GM19023 (cell line): ENCODE results near the gene PPP2R2C.

Experiments
- ATAC-seq: cut with Tn5 transposase; IDR thresholded peaks from one replicate; pipeline ENCODE4 v1.9.1; 2021; ENCODE audit warnings: mild to moderate bottlenecking, moderate library complexity; ENCODE audit not compliant: unreplicated experiment

Gene PPP2R2C

DNA sequence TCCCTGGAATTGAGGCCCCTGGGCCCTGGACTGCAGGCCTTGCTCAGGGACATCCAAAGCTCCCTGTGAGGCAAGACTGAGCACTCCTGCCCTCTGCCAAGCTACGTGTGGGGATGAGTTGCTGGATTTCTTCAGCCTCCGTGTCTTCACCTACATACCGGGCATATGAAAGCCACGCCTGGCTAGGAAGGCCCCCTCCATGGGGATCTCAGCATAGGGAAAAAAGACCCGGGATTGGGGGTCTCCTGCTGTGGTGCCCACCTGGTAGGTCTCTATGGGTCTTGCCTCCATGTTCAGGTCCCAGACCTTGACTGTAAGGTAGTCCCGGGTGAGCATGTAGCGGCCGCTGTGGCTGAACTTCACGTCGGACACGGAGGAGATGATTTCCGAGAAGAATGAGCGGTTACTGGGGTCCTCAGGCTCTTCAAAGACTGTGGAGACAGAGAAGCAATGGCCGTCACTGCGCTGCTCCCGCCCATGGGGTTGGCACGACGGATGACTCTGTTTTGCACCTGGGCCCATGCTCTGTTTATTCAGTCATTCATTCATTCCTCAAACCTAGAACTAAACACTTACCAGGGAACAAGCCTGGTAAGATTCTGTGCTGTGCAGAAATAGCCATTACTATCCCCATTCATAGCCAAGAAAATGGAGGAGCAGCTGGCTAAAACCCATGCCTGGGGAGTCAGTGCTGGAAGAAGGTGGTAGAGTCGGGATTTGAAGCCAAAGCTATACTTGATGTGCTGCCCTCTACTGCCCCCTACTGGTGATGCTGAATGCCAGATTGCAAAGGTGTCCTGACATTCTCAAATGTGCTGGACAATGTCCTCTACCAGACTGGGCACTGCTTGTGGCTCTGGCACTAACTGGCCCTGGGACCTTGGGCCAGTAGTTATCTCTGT, 138.9 kb downstream of the PPP2R2C start:
- no peak for ATAC-seq

DNA sequence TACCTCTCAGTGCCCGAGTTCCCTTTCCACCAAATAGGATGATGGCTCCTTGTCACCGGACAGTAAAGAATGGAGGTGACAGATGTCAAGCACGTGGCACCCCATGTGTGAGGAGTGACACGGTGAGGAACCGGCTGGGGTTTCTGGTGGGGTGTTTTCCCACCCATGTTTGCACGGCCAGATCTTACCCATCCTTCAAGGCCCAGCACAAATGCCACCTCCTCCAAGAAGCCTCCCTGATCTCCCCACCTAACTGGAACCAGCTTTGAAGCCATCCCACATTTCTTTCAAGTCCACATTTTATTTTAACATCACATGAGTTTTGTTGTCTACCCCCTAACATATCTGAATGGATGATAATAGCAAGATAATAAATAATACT, 139.8 kb downstream of the PPP2R2C start:
- no peak for ATAC-seq

DNA sequence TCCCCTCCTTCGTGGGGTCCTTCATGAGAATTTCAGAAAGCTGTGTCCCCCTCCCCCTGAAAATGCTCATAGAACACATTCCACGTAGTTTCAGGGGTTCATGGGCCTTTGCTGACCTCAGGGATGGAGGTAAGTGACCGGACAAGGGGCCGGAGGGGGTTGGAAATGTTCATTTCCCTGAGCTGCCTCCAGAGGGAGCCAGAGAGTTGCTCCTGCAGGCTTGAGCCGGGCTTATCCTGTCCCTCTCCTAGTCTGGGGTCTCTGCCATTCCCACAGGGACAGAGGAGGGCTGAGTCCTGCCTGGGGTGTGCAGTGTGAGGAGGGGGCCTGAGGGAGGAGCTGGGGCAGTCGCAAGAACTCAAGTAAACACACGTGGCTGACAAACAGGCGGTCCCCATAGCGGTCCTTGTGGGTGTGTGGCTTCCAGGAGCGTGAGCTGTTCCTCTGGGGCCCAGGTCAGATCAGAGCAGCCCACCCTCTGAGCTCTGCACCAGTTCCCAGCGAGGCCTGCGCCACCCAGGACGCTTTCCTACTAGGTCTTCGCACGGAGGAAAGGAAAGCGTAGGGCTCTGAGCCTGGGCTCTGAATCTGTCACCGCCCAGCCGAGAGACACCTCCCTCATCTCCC, 140.3 kb downstream of the PPP2R2C start:
- no peak for ATAC-seq

DNA sequence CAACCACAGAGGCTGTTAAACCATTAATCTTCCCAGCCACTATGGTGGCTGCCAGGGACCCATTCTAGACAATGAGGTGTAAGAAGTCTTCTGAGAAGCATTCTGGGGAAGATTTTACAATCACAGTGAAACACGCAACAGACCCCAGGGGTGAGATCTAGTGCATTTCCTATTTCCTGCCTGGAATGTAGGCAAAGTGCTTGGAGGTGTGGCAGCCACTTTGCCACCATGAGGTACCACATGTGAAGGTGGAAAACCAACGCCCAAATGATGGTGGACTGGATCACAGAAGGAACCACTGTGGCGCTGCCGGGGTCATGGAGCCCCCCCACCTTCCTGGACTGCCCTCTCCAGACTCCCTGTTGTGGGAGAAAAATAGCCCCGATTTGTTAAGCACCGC, 140.9 kb downstream of the PPP2R2C start:
- no peak for ATAC-seq

DNA sequence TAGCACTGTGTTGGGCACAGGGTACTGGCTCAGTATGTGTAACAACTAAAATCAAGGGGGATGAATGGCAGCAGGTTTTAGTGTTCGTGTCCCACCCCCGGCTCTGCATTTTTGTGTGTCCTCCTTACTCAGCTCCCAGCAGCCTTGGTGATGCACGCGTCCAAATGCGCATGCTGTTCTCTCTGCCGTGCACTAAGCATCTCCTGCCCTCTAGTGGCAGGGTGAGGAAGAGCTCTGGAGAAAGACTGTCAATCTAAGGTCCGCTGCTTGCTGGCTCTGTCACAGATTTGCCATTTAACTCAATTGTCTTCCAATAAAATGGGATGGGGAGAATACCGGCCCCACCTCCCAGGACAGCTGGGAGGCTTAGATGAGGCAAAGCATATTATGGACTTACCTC, 141.4 kb downstream of the PPP2R2C start:
- no peak for ATAC-seq

DNA sequence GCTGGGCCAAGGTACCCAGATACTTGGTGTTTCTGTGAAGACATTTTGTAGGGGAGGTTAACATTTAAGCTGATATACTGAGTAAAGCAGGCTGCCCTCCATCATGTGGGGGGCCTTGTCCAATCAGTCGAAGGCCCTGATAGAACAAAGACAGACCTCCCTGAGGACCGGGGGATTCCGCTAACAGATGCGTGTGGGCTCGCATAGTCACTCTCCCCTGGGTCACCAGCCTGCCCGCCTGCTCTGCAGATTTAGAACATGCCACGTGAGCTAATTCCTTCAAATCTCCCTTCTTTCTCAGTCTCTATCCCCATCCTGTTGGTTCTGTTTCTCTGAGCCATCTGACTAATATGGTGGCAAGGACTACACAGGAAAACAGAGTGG, 142.0 kb downstream of the PPP2R2C start:
- no peak for ATAC-seq

DNA sequence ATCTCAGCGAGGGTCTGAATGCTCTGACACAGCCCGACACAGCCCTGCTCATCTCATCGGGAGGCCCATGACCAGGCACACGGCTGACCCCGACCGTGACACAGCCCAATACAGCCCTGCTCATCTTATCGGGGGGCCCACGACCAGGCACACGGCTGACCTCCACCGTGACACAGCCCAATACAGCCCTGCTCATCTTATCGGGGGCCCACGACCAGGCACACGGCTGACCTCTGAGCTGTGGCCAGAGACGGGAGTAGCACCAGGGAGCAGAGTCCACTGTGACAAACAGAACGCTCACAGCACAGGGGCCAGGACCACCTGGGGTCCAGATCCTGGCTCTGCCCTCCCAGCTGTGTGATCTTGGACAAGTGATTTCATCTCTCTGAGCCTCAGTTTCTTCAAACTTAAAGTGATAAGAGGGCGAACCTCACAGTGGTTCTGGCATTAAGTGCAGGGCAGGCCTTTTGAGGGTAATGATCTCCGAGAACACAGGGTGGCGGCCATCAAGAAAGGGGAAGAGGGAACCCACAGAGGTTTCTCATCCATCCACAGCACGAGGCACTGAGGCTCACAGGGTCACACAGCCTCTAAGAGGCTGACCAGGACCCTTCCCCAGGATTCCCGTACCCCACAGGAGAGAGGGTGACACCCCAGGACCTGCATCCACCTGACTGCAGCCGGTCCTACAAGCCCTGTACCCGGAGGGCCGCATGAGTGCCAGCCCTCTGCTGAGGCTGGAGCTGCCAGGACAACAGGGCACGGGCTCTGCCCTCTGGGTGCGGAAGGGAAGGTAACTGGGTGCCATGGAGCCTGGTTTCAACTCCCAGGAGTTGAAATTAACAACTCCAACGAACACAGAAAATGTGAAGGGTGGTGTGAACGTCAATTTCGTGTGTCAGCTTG, 142.7 kb downstream of the PPP2R2C start:
- ATAC-seq = no peak

DNA sequence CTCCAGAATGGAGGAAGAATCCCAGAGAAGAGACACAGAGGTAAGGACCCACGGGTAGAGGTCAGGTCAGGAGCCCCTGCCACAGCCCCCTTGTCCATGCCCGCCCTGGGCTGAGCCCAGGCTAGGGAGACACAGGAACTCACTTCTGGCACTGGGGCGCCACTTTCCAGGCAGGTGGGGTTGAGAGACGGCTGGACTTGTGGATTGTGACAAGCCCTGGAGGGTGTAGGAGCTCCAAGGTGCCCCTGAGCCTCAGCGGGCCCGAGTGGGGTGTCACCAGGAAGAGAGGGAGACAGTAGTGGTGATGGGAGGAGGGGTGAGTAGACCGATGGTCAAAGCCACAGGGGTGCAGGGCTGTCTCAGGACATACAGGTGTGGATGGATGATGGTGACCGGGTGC, 143.9 kb downstream of the PPP2R2C start:
- no peak for ATAC-seq

DNA sequence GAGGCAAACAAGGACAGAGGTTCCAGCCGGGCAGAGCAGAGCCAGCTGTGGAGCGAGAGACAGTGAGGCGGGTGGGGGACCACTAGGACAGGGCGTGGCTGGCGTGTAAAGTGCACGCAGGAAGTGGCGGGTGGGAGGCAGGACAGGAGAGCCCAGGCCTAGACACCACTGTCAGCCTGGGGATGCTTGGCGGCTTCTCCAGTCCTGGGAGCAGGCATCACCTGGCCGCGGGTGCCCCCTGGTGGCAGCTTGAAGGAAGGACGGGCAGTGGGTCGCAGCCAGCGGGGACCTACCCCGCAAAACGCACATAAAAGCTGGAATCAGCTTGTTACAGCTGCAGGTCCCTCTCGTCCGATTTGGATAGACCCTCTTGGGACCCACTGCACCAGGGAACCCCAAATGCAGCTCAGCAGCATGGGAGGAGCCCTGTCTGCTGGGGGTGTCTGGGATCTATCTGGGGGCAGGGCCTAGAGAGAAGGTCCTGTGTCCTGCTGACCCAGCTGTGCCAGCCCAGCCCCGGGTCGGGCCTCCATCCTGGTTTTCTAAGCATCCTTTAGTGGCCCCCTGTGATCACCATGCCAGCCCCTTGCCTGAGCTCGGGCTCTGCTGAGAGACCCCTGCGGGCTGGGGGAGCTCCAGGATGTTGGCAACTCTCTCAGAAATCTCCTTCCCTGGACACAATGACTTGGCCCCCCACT, 145.0 kb downstream of the PPP2R2C start:
- ATAC-seq = peak; percentile 59

DNA sequence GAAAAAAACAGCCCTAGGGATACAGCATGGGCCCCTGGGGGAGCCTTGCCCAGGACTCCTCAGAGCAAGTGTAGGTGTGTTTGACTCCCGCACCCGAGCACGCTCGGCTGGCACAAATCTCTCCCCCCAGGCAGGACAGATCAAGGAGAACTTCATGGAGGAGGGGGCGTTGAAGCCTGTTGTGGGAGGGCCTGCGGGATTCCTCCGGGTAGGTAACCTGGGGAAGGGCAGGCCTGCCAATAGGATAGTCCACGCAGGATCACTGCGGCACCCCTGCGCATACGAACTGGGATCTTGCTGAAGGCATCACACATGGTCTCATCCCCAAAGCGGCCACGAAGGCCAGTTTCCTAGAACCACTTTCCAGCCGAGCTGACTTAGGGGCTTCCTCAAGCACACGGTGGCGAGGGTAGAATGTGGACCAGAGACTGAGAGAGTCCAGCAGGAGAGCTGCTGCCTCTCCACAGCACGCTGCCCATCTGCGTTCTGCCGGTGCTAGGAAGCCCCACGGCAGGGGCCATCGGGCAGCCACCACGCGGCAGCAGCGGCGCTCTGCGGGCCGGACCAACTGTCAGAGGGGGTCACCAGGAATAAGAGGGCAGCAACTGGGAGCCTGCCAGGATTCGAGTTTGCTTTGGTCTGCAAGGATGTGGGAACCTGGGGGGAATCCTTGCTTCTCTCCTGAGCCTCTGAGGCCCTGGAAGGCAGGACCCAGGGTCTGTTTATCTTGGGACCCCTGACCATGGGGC, 145.9 kb downstream of the PPP2R2C start:
- no peak for ATAC-seq

DNA sequence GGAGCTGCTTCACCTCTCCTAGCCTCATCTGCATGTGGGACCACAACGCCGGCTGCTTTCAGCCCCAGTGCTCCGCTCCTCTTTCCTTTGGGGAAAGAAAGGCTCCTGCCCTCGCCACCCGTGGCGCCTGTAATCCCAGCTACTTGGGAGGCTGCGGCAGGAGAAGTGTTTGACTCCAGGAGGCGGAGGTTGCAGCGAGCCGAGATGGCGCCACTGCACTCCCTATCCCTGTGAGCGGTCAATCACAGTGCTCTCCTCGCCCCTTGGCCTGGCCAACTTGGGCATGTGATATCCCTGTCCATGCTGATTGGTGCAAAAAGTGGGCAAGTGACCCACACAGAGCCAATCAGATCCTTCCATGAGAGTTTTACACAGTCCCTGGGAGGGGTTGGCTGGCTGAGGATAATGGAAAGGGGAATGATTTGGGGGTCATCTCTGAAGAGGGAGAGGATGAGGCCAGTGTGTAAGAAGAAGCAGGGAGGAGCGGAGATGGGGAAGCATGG, 146.6 kb downstream of the PPP2R2C start:
- ATAC-seq = no peak

DNA sequence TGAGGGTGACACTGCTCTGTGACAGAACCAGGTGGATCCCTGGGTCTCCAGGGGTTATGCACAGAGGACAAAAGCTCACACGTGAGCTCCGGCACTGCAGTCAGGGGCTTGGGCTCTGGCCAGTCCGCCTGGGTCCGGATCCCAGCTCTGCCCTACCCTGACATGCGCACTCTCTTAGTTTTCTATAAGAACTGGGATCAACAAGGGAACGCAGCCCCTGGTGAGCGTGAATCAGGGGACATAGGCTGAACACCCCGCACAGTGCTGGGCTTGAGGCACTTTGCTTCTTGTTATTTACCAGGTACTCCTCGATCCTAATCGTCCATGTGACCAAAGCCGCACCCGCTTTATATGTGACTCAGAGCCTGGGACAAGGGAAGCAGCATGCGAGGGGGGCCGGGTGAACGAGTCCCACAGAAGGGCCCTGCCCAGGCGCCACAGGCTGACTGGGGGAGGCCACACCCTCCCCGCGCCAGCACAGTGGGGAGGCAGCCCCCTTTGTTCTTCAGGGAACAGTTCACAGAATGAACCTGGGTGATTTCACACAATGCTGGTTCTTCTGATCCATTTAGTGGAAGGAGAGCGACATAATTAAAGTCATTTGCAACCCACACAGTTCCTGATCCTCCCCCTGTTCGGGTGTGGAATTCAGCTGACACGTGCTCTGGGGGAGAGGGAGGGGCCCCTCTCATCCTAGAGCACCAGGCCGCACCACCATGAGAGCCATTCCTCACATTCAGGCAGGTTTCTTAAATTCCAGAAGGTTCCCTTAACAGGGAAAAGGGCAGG, 147.2 kb downstream of the PPP2R2C start:
- no peak for ATAC-seq

DNA sequence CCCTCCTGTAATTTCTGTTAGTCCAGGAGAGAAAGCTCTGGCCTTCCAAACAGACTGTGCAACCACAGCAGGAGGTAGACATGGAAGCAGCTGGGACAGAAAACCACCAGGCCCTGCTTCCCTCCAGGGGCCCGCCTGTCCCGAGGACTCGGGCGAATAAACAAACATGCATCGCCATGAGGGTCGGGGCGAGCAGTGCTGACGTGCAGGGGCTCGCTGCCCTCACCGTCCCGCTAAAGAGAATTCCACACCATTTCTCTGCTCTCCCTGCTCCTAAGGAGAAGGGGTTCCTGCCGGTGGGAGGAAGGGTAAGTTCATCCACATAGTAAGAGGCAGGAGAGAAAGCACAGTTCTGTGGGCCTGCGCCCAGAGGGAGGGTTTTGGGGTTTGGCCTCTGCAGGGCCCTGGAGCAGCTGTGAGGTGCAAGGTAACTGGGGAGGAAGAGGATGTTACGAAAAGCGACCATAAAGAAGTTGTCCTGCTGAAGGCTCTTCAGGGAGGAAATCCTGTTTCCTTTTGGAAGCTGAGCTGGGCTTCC, 147.9 kb downstream of the PPP2R2C start:
- ATAC-seq = no peak

DNA sequence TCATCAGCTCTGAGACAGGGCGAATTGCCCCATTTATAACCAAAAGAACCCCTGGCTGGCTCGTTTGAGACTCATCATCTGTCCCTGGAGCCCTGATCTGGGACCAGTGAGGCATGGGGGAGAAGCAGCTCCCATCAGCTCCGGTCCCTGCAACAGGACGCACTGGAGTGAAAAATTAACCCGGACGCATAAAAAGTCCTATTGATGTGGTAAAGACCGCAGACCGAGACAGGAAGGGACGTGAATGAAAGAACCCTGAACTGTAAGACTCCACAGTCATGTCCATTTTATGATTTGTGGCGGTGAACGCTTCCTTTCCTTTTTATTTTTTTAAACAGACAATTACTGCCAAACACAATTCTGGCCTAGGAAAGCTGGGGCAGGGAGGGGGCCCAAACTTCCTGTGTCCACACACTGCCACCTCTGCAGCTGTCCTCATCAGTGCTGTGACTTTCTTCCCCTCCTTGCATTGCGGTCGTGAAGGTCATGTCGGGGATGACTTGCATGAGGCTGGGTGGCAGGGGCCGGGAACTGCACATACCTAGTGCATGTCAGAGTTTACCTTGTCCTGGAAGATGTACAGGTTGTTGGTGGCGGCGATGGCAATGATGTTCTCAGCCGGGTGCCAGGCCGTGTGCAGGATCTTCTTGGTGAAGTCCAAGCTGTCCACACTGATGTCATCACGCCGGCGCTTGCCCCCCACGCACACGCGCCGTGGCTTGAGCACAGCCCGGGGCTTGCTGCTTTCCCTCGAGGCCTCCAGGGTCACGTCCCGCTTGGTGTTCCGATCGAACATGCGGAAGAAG, 149.4 kb downstream of the PPP2R2C start:
- no peak for ATAC-seq

DNA sequence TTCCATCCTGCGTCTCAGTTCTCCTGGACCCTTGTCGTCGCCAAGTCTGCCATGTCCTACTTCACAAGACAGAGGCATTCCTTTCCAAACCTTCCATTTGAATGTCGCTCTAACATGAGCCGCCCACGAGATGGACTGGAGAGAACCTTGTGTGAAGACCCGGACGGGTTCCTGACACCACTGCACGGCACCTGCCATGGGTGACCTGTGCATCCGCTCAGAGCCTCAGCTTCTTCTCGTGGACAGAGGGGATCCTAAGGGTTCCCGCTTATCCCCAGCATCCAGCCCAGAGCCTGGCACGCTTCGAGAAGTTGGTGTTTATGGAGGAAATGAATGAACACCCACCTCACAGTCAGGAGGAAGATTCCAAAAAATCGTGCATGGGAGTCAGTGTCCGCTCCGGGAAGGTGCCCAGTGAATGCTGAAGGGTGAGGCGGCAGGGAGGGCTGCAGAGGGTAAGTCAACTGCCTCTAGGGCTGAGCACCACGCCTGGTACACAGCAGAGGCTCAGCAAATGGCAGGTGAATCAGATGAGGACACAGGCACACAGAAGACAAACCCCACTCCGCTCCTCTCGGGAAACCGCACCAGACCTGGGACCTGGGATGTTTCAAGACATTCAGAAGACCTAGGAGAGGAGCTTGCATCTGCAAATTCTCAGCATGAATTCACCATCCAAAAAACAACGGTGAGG, 150.2 kb downstream of the PPP2R2C start:
- no peak for ATAC-seq

DNA sequence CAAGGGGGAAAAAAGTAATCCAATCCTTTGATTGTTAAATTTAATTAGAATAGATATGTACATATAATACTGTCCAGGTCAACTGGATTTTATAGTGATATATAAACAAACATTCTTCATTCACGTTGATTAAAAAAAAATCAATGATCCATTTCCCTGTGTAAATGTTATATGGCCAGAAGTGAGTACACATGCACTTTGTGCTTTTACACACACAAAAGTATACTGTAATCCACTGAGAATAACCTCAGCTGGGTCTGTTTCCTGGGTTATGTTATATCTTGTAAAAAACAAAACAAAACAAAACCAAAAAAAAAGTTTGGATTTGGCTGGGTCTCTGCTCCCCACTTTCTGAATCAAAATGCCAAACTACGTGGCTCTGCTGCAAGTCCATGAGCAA, 151.1 kb downstream of the PPP2R2C start:
- ATAC-seq = no peak

DNA sequence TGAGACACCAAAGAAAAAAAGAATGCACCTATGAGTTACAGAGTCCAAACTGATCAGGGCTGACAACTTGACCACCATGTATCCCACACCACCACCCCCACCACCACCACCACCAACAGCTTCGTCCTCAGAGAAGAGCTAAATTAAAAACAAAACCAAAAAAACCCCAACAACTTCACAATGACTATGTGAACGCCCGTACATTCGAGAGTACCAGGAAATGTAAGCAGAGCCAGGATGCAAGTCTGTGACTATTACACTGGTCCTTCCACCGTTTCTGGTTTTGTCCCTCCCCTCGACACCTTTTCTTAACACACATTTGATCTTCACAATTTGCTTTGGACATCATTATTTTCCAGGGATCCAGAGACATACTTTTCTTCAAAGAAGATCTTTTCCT, 151.8 kb downstream of the PPP2R2C start:
- no peak for ATAC-seq
